Stimulated activated CD4-positive, alpha-beta T cell treated with anti-CD3 and anti-CD28 coated beads, TNF-alpha, amount 100 ng/mL, for 1 hour (primary cell): ENCODE results near the gene MYL5.
"Not testable (repeated sequence)": the region's sequence is repeated elsewhere in the genome, so short reads cannot be mapped to it uniquely, and the experiment has no call there.

ENCODE experiments used
- DNase-seq, 3 donors: peaks; one replicate each; pipeline ENCODE4 v3.0.0-alpha.2; 2020; ENCODE audit warnings: low read depth in 3 of 3, low spot score in 1 of 3

Gene MYL5

GRCh38 chr4:683982-684622 is 9.8 kb downstream of the MYL5 start:
- no peak for DNase-seq

GRCh38 chr4:684623-685327 is 10.4 kb downstream of the MYL5 start:
- no peak for DNase-seq

- no peak for DNase-seq
Measured at GRCh38 chr4:685679-686412, 11.5 kb downstream of the MYL5 start.

- no peak for DNase-seq
Measured at GRCh38 chr4:686413-687040, 12.2 kb downstream of the MYL5 start.

- no peak for DNase-seq
Measured at GRCh38 chr4:687048-687970, 13.0 kb downstream of the MYL5 start.

GRCh38 chr4:687971-688853 is 13.9 kb downstream of the MYL5 start:
- no peak for DNase-seq

GRCh38 chr4:688854-689681 is 14.7 kb downstream of the MYL5 start, which contains the start of gene SLC49A3:
SLC49A3 (minus strand) TSS chr4:689151; CDS start chr4:689127, 24 bp downstream.
- DNase-seq = no peak

- DNase-seq = no peak
Measured at GRCh38 chr4:689723-690122, 15.4 kb downstream of the MYL5 start.

GRCh38 chr4:692771-693554 is 18.6 kb downstream of the MYL5 start:
- DNase-seq = no peak

GRCh38 chr4:694341-694940 is 20.1 kb downstream of the MYL5 start:
- not testable (repeated sequence) for DNase-seq

- no peak for DNase-seq
Measured at GRCh38 chr4:699816-700580, 25.7 kb downstream of the MYL5 start.

GRCh38 chr4:700587-701264 is 26.4 kb downstream of the MYL5 start:
- no peak for DNase-seq

- DNase-seq = no peak
Measured at GRCh38 chr4:702618-703048, 28.3 kb downstream of the MYL5 start.

GRCh38 chr4:703336-704197 is 29.2 kb downstream of the MYL5 start:
- DNase-seq = no peak

- DNase-seq = no peak
Measured at GRCh38 chr4:704198-704891, 30.0 kb downstream of the MYL5 start.
